Calu3 (cell line): Measurements from ENCODE around the gene C15orf61. TPM values are rescaled to one million over a fixed set of nuclear protein-coding genes. Genes with fewer than 3 reads are reported as not detected.

ENCODE experiments used
- BruUV-seq: library from RNA; stranded (reverse); fragments of 400-500 nt; replicated peaks from 2 replicates; lab custom pipeline; 2021; lab: Mats Ljungman, UMichigan
- CTCF ChIA-PET: fragments of 300-600 bp; sonication (Branson Sonifier 250); formaldehyde crosslinking; loops from one replicate; lab custom pipeline; 2022; ENCODE audit warnings: antibody characterized with exemption; lab: Charles Lee
- DNase-seq: peaks from one replicate; pipeline ENCODE4 v3.0.0; 2022
- H3K27ac Mint-ChIP-seq: one replicate; pipeline ENCODE4 v1.8.0; 2022; ENCODE audit warnings: mixed read lengths; ENCODE audit not compliant: unreplicated experiment
- H3K27me3 Mint-ChIP-seq: one replicate; pipeline ENCODE4 v1.8.0; 2022; ENCODE audit warnings: mixed read lengths; ENCODE audit not compliant: unreplicated experiment
- H3K36me3 Mint-ChIP-seq: one replicate; pipeline ENCODE4 v1.8.0; 2022; ENCODE audit warnings: mild to moderate bottlenecking, moderate library complexity, mixed read lengths; ENCODE audit not compliant: insufficient read depth, unreplicated experiment
- H3K4me1 Mint-ChIP-seq: one replicate; pipeline ENCODE4 v1.8.0; 2022; ENCODE audit warnings: mild to moderate bottlenecking, low read depth, mixed read lengths; ENCODE audit not compliant: unreplicated experiment
- H3K4me3 Mint-ChIP-seq: one replicate; pipeline ENCODE4 v1.8.0; 2022; ENCODE audit warnings: mild to moderate bottlenecking, low read depth, moderate library complexity, mixed read lengths; ENCODE audit not compliant: unreplicated experiment
- H3K9me3 Mint-ChIP-seq: one replicate; pipeline ENCODE4 v1.8.0; 2022; ENCODE audit warnings: low read depth, mixed read lengths; ENCODE audit not compliant: unreplicated experiment
- intact Hi-C: fragments of 100-400 bp; cut with micrococcal nuclease; formaldehyde crosslinking; loops from one replicate; pipeline ENCODE4 v1.10.0; 2022; ENCODE audit not compliant: unreplicated experiment
- total RNA-seq: library from RNA; stranded (reverse); gene quantifications from 2 replicates; pipeline ENCODE4 v1.2.3, GENCODE V29; 2022
- TF ChIP-seq, protein P1 (sequence below): fragments of 200-600 bp; IDR thresholded peaks from one replicate; pipeline ENCODE4 v1.8.0; 2022; ENCODE audit warnings: antibody characterized with exemption; ENCODE audit not compliant: unreplicated experiment

The C15orf61 gene
- total RNA-seq, 1 experiment from 2014 or later, result 7.3 TPM

DNA sequence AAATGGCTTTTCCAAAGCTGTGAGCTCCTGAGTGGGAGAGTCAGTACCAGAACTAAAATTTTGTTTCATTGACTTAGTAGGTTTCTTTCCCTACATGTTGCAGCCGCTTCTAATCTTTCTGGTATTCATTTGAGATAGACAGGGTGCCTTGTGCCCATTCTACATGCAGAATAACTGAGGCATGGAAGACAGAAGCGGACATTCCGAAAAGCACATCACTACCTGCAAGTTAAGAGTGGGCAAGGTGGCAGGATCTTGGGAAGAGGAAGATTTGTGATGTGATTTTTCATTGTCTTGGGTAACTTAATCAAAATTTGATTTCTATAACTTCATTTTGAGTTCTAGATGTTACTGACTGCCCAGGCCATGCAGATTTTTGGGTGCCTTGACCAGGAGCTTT lies 23.5 kb downstream of the C15orf61 start:
- no peaks in the 10 kb centered on the region for H3K9me3 Mint-ChIP-seq
- no peak overlapping the region for H3K4me3 Mint-ChIP-seq
- intact Hi-C loops, result no loop called here
- BruUV-seq, result no TSS peak
- CTCF ChIA-PET, result no interaction called here
- H3K4me1 Mint-ChIP-seq, result peaks cover 13% of the 10 kb centered on the region
- no peak overlapping the region for H3K27ac Mint-ChIP-seq
- no peak for DNase-seq
- TF ChIP-seq, protein P1, sequence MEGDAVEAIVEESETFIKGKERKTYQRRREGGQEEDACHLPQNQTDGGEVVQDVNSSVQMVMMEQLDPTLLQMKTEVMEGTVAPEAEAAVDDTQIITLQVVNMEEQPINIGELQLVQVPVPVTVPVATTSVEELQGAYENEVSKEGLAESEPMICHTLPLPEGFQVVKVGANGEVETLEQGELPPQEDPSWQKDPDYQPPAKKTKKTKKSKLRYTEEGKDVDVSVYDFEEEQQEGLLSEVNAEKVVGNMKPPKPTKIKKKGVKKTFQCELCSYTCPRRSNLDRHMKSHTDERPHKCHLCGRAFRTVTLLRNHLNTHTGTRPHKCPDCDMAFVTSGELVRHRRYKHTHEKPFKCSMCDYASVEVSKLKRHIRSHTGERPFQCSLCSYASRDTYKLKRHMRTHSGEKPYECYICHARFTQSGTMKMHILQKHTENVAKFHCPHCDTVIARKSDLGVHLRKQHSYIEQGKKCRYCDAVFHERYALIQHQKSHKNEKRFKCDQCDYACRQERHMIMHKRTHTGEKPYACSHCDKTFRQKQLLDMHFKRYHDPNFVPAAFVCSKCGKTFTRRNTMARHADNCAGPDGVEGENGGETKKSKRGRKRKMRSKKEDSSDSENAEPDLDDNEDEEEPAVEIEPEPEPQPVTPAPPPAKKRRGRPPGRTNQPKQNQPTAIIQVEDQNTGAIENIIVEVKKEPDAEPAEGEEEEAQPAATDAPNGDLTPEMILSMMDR, result no peak
- H3K36me3 Mint-ChIP-seq, result peaks cover 26% of the 10 kb centered on the region
- no peaks in the 10 kb centered on the region for H3K27me3 Mint-ChIP-seq

DNA sequence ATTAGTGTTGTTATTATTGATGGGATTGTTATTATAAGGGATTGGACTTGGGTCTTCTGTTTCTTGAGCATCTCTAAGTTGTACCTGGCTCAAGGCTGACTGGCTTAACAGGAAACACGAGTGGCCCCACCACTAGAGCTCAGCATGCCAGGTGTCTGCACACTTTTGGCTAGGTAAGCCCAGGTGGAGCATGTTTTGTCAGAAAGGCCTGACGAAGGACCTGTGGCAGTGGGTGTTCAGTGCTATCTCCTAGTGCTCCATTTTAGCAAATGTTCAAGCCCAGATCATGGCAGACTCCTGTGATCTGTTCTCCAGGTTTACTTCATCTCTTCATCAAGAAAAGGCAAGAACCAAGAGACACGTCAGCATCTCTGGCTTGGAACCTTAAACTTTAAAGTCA lies 24.9 kb downstream of the C15orf61 start:
- CTCF ChIA-PET, result no interaction called here
- H3K4me1 Mint-ChIP-seq, result peaks cover 13% of the 10 kb centered on the region
- BruUV-seq, result no TSS peak
- H3K36me3 Mint-ChIP-seq, result peaks cover 26% of the 10 kb centered on the region
- no peak for DNase-seq
- intact Hi-C loops, result no loop called here
- no peaks in the 10 kb centered on the region for H3K9me3 Mint-ChIP-seq
- no peak overlapping the region for H3K4me3 Mint-ChIP-seq
- H3K27me3 Mint-ChIP-seq, result no peaks in the 10 kb centered on the region
- TF ChIP-seq, protein P1, result no peak
- H3K27ac Mint-ChIP-seq, result no peak overlapping the region

DNA sequence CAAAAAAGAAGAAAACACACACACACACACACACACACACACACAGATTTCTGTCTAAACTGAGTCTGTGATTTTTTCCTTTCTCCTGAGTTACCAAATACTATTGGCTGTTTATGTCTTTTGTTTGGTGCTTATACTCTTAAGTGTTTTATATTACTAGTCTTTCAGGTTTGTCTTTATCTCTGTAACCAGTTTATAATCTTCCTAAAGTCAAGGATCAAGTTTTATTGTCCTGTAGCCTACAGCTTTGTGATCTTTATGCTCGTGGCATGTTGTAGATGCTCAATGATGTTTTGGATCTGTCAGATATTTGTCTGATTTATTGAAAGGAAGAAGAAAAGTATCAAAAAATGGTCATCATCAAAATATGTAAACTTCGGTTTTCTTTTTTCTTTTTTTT lies 26.1 kb downstream of the C15orf61 start:
- peaks cover 17% of the 10 kb centered on the region for H3K36me3 Mint-ChIP-seq
- no peak overlapping the region for H3K4me3 Mint-ChIP-seq
- H3K27ac Mint-ChIP-seq, result no peak overlapping the region
- TF ChIP-seq, protein P1, result no peak
- H3K9me3 Mint-ChIP-seq, result no peaks in the 10 kb centered on the region
- no peaks in the 10 kb centered on the region for H3K27me3 Mint-ChIP-seq
- DNase-seq, result no peak
- intact Hi-C loops, result no loop called here
- BruUV-seq, result no TSS peak
- CTCF ChIA-PET, result interaction anchor here (0.7 kb wide), 1 partner anchor 196 kb away, joined by 7 read pairs; no protein-coding TSS in a partner anchor
- H3K4me1 Mint-ChIP-seq, result peaks cover 13% of the 10 kb centered on the region

DNA sequence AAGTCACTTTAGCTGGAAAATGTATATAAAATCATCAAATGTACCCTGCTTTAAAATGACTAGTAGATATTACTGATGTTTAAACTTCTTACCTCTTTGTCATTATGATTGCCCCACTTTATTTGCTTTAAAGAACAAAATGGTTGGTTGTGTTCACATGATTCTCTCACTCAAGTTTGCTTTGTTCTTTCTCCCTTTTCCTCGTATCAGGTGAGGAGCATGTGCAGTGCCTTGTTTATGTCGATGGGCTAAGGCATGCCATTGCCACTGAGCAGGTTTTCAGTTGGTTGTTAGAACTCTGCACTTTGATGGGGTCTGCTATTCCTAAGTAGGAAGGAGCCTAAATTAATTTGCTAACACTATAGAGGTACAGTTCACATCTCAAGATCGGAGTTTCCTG lies 26.9 kb downstream of the C15orf61 start:
- H3K27me3 Mint-ChIP-seq, result no peaks in the 10 kb centered on the region
- no peak overlapping the region for H3K4me3 Mint-ChIP-seq
- intact Hi-C loops, result no loop called here
- no TSS peak for BruUV-seq
- CTCF ChIA-PET, result no interaction called here
- H3K9me3 Mint-ChIP-seq, result no peaks in the 10 kb centered on the region
- H3K4me1 Mint-ChIP-seq, result peaks cover 13% of the 10 kb centered on the region
- TF ChIP-seq, protein P1, result no peak
- peaks cover 9% of the 10 kb centered on the region for H3K36me3 Mint-ChIP-seq
- no peak overlapping the region for H3K27ac Mint-ChIP-seq
- no peak for DNase-seq
